Measurements from ENCODE around the gene AKAP8.
A peak's percentile ranks its signal among the peaks of the same experiment; 100 is the strongest.
"Not testable (repeated sequence)": the region's sequence is repeated elsewhere in the genome, so short reads cannot be mapped to it uniquely, and the experiment has no call there.

AKAP8 gene

DNA sequence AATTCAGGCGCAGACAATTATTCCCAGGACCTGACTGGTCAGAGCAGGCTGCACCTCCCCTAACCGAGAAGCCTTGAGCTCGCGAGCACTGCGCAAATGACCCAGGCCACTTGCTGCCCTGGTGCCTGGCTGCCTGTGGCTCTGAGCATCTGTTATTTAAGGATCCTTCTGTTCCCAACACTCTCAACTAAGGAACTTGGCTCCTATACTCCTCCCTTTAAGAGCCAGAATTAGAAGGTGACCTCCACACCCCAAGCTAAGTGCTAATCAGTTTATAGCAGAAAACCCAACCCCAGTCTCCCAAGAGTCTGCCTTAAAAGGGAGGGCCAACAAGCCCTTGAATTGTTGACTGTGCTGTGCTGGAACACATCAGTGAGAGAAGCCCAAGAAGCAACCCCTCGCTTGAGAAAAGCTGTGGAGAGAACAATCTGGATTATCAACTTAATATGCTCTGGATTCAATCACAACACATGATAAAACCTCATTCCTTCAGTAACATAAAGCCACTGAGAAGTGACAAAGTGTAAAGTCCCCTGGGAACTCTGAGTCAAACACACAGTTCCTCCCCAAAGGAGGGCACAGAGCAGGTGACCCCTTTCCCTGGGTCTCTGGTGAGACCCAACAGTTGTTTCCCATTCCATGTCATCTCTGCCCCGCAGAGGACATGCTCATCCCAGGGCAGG lies 24.7 kb upstream of the AKAP8 start:
- no peak for DNase-seq (ENCODE audit: low spot score)

DNA sequence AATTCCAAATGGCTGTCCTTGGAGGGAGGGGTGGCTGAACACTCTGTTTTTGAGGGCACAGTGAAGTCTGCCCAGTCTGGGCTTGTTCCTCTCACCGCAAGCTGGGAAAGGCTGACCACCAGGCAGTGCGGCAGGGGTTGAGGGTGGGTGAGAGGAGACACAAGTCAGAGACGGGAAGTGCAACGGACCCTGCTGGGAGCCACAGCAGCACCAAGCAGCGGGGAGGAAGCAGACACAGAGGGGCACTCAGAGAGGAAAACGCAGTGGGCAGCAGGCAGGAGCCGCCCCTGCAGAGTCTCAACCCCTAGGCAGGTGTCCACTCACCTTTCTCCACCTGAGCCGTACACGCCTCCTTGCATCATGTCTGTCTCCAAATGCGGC lies 23.6 kb upstream of the AKAP8 start:
- no peak for DNase-seq (ENCODE audit: low spot score)

DNA sequence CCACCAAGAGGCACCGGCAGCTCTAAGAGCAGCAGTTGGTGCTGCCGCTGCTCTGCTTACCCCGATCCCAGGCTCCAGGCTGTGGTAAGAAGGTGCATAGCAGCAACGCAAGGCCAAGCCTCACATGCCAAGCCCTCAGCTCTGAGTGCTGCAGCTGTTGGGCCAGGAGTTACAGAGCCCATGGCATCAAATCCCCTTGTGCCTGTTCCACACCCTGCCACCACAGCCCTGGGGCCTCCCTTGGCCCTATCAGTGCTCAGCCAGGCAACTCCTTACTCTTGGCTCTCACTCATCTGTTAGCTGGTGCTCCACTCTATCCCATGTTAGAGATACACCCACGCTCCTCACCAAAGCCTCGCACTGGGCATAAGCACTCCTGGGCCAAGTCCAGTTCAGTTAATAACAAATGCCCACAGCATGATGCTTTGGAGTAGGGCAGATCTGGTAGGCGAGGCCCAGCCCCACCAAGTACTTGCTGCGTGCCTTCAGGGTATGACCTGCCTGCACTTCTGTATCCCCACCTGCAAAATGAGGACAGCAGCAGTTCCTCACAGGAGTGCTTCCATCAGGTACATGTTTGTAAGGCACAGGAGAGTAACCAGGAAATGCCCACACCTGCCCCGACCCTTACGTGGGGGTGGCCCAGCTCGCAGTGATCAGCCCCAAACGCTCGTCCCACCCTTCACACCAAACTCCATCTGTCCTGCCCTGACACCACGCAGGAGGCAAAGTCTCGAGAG lies 23.0 kb upstream of the AKAP8 start:
- no peak for DNase-seq (ENCODE audit: low spot score)

DNA sequence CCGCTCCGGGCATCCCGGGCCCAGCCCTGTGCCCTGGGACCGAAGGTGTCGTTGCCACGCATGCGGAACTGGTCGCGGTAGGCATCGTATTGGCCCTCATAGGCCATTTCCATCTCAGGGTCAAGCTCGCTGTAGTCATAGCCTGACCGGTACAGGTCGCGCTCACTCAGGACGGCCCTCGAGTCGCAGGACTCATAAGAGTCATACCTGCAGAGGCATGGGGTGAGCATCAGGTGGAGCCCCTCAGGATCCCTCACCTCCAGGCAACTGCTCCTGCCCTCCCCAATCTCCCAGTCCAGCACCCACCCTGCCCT lies 21.8 kb upstream of the AKAP8 start:
- DNase-seq (ENCODE audit: low spot score) = no peak

DNA sequence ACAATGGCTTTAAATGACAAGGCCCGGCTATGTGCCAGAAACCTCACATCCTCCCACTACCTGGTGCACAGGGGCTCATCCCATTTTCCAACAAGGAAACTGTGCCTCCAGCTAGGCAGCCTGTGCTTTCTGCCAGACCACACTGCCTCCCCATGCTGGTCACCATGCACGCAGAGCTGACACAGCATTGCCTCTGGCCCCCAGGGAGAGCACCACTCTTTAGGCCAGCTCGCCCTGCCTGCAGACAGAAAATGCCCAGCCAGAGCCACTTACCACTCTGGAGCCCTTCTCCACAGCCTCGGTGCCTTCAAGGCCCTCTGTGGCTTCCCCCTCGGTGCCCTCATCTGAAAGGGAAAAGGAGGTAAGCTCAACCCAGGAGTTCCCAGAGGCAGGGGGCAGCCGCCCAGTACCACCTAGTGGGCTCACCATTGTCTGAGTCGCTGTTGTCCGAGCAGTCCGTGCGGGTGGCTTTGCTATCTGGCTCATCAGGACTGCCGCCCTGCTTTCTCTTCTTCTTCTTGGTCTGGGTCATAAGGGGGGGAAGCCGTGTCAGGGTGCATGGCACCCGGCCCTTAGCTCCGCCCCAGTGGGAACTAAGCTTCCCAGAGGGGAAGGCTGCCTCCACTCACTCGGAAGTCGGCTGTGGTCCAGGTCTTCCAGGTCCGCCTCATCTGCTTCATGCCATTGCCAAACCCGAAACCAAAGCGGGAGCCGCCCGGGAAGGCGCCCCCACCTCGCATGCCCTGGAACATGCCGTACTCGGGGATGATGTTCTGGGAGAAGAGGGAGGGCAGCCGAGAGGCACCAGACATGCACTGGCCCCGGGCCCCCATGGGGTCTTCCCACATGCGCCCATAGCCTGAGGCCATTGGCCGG lies 21.2 kb upstream of the AKAP8 start:
- DNase-seq (ENCODE audit: low spot score) = no peak

DNA sequence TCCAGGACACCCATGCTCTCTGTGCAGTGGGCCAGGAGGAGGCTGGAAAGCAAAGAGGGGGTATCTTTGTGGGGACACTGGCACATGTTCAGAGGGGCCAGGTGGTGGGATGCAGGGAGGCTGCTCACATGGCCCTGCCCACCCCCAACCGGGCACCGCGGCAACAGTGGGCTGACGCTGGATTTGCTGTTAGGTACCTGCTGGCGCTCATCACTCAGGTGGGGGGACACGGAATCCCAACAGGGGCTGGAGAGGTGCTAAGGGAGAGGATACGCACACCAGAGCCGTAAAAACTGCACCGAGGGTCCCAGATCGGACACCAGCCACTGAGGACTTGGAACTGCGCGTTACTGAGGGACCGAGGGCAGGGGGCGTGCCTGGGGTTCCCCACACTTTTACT lies 20.0 kb upstream of the AKAP8 start:
- DNase-seq (ENCODE audit: low spot score) = no peak

DNA sequence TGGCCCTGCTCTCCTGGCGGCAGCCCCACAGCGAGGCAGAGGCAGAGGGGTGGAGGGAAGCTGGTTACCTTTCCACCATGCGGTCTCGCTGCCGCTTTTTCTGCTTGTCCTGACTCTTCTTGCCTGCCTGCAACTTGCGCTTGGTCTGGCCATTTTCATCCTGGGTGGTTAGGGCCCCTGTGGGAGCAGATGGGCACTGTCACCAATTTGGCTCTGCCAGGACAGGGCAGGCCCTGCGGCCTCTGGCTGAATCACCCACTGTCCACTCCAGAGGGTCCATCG lies 19.6 kb upstream of the AKAP8 start:
- no peak for DNase-seq (ENCODE audit: low spot score)

DNA sequence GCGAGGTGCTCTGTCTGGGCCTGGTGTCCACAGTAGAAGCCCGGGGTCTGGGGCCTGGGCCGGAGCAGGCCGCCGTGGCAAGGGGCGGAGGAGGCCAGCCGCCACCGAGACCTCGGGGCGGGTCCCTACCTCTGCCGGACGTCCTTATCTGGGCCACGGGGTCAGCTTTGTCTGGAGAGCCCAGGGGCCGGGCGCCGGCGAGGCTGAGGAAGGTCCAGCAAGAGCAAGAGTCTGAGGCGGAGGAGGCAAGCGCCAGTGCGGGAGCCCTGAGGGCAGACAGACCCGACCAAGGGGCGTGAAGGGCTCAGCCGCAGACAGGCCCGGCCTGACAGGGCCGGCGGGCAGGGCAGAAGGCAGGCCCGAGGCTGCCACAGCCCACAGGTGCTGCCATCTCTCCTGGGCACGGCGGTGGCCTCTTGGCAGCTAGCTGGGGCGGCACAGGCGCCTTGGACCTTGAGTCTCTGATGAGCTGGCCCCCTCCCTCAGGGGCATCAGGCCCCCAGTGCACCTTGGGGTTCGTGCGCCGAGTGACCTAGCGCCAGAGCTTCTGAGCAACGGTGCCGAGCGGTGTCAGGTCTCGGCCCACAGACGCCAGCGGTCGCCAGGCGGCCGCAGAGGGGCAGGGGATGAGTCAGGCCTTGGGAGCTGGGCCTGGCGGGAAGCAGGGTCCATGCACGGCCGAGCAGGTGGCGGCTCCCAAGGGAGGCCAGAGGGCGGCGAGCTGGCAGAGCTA lies 19.1 kb upstream of the AKAP8 start:
- no peak for DNase-seq (ENCODE audit: low spot score)

DNA sequence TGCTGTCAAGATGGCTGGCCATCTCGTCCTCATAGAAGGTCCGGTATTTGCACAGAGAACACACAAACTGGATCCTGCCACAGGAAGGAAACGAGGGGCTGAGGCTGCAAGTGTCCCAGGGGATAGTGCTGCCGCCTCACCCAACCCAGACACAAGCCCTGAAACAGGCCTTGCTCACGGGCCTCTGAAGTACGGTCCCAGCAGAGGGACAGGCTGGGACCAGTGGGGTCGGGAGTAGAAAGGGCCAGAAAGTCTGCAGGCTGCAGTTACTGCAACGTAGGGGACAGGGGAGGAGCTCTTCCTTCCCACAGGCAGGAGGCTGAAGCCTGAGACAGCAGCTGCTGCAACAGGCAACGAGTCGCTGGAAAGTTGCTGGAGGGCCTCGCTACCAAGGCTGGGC lies 18.2 kb upstream of the AKAP8 start:
- DNase-seq (ENCODE audit: low spot score) = no peak

DNA sequence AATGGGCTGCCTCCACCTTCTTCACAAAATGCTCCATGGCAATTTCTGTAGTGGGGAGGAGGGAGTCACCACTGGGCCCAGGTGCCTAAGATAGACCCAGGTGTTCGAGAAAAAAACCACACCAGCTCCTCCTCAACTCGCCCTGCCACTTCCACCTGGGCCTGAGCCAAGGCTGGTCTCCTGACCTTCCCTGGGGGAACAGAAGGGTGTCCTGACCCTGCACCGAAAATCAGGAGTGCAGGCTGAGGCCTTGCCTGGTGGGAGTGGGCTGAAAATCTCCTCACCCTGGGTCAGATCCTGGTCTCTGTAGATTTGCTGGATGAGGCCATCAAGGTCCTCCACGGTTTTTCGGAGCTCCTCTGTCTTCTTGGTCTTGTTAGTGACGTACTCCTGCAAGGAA lies 17.6 kb upstream of the AKAP8 start:
- DNase-seq (ENCODE audit: low spot score) = no peak

DNA sequence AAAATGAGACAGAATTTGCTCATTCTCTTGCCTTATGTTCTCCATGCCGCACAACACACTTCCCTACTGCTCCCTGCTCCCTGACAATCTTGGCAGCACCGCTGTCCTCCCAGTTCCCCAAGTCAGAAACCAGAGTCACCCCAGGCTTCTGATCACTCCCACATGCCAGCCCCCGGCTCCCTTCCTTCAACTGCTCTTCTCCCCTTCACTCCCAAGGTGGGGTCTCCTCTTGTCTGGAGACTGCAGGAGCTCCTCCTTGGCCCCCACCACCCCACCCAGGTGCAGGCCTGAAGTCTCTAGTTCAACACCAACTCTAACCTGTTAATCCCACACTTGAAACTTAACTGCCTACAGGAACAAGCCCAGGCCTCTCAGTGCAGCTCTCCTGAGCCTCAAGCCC lies 16.8 kb upstream of the AKAP8 start:
- no peak for DNase-seq (ENCODE audit: low spot score)

DNA sequence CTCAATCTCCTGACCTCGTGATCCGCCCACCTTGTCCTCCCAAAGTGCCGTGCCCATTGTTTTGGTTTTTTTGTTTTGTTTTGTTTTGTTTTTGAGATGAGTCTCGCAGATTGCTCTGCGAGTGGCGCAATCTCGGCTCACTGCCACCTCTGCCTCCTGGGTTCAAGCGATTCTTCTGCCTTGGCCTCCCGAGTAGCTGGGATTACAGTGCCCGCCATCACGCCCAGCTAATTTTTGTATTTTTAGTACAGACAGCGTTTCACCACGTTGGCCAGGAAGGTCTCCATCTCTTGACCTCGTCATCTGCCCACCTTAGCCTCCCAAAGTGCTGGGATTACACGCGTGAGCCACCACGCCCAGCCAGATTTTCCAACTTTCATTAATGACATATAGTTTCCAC lies 15.7 kb upstream of the AKAP8 start:
- not testable (repeated sequence) for DNase-seq (ENCODE audit: low spot score)

DNA sequence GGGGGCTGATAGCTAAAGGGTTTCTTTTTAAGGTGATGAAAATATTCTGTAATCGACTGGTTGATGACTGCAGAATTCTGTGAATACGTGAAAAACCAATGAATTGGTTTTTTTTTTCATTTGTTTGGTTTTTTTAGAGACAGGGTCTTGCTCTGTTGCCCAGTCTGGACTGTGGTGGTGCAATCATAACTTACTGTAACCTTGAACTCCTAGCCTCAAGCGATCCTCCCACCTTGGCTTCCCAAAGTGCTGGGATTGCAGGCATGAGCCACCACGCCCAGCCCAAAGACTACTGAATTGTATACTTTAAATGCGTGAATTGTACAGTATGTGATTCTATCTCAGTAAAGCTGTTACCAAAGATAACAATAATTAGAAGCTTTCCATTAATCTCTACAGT lies 14.8 kb upstream of the AKAP8 start:
- DNase-seq (ENCODE audit: low spot score) = no peak

DNA sequence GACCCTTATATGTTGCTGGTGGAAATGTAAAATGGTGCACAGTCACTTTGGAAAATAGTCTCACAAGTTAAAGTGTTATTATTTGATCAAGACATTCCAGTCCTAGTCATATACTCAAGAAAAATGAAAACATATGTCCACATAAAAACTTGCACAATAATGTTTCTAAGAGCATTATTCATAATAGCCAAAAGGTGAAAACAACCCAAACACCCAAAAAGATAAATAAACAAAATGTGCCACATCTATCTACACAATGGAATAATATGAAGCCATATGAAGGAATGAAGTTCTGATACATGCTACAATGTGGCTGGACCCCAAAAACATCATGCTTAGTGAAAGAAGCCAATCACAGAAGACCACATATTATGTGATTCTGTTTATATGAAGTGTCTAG lies 14.4 kb upstream of the AKAP8 start:
- DNase-seq (ENCODE audit: low spot score) = peak; percentile 22

DNA sequence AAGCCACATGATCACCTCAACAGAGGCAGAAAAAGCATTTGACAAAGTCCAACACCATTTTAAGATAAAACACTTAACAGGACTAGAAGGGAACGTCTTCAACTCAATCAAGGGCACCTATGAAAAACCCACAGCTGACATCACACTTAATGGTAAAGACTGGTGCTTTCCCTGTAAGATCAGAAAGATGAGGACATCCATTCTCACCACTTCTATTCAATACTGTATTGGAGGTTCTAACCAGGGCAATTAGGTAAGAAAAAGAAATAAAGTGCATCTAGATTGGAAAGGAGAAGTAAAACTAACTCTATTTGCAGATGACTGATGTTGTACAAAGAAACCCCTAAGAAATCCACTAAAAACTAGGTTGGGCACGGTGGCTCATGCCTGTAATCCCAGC lies 11.2 kb upstream of the AKAP8 start:
- DNase-seq (ENCODE audit: low spot score) = no peak

DNA sequence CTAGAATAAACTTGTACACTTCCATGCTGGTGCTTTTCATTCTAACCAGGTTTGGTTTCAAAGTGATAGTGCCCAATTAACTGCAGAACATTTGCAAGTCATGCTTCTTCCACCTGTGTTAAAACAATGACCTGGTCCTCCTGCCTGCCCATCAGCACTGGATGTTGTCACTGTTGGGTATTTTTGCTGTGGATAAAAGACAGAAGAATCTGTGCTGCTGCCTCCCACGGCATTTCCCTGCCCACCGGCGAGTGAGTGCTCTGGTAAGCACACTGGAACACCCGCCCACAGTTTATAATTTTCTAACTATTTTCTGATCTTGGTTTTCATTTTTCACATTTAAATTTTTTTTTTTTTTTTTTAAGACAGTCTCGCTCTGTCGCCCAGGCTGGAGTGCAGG lies 2.3 kb upstream of the AKAP8 start:
- no peak for DNase-seq (ENCODE audit: low spot score)

DNA sequence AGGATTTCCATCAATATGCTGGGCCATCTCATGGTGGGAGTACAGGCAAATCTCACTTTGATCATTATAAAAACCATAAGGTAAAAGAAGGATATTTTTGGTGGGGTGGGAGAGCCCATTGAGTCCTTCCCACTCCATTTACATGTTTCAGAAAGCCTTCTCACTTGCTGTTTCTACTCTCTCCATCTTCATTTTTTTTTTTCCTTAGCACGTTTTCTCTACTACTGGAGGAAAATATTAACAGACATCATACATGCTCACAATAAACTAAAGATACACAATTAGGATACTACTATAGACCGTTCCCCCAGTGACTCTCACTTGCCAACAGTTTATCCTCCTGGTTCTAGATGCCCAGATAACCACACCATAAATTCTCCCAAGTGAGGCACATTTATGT lies 1.8 kb upstream of the AKAP8 start:
- DNase-seq (ENCODE audit: low spot score) = no peak

DNA sequence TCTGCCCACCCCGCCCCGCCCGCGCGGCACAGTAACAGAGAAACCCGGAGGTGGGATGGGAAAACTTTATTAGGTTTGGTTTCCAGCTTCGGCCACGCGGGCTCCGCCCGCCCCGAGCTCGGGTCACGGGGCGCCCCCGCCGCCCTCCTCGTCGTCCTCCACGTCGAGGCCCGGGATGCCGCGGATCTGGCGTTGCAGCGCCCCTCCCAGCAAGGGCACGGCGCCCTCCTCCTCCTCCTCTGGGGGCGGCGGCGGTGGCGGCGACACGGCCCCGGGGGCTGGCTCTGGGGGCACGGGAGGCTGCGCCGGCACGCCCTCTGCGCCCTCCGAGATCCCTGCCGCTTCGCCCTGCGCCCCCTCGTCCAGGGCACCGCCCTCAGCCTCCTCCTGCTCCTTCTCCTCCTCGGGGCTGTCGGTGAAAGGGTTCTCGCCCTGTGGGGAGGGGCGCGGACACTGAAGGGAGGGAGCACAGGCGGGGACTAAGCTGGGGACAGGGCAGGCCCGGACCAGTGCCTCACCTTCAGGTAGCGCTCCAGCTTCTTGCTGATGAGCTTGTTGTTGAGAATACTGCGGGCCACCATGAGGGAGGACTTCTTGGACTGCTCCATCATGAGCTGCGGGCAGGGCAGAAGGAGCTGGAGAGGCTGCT lies 536 bp upstream of the AKAP8 start:
- no peak for DNase-seq (ENCODE audit: low spot score)

DNA sequence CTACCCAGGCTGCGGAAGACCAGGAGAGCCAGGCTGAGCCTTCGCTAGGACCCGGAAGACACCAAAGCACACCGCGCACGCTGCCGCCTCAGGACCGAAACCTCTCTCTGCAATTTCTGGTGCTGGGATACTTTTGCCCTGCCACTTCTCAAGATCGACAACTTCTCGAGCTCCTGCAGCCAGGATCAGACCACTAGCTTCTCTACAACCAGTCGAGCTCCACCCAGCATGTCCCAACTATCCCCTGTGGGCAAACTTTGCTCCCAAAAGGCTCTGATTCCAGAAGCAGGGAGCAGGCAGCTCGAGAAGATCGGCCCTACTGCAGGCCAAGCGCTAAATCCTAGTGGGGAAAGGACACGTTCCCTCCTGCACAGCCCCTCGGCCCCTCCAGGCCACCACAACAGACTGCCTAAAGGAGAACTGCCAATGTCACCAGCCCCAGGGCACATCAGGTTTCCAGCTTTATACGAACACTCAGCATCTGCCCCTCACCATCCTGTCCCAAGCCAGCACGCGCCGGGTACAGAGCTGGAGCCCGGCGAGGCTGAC lies 979 bp downstream of the AKAP8 start:
- peak; percentile 69 for DNase-seq (ENCODE audit: low spot score)

DNA sequence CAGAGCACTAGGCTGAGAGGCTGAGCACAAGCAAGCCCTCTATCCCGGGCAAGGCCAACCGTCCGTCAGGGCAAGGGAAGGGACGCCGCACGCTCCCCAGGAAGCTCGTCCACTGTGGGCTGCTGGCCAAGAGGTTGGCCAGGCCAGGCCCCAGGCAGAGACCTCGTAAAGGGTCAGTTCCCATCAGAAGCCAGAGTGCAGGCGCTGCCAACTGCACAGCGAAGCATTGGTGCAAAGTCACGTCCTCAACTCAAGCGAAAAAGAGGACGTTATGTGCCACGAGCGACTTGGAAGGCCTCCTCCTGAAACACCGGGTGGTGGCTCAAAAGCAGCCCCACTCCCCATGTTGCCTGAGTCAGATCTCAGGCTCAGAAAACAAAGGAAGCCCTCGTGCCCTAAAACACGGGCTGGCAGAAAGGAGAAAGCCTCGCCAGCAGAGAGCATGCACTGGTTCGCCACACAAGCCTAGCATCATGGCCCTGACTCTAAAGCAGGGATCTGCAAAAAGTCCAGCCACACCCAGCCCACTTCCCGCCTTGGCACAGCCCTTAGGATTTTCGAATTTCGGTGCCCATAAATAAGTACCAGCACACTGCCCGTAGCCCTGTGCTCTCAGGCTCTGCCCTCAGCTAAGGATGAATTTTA lies 4.7 kb downstream of the AKAP8 start:
- DNase-seq (ENCODE audit: low spot score) = no peak

DNA sequence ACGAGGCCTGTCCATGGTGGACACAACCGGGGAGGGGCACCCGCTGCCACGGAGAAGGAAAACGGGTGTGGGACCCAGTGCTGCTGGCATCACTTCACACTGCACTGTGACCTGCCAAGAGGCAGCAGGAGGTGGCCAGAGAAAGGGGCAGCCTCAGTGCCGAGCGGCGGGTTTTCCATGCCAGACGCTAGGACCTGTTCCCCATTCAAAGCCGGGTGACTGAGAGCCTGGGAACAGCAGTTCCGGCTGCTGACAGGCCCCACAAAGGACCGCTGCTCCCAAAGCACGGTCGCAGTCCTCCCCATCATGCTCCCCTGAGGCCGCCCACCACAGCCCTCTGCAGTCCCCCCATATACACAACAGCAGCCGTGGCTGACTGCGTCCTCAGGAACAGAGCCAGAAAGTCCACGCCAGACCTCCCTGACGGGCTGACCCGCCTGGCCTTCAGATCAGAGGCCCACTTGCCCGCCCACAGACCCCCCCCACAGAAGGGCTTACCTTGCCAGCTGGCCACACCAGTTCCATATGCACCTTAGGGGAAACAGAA lies 5.4 kb downstream of the AKAP8 start:
- DNase-seq (ENCODE audit: low spot score) = no peak

Measured in AG20443 (cell line).